Adrenal gland (tissue), 12 donors: ENCODE data around the gene GGTLC3. TPM values are rescaled to one million over a fixed set of nuclear protein-coding genes. Genes with fewer than 3 reads are reported as not detected.
A peak's percentile ranks its signal among the peaks of the same experiment; 100 is the strongest.
"Not testable (repeated sequence)": the region's sequence is repeated elsewhere in the genome, so short reads cannot be mapped to it uniquely, and the experiment has no call there.

Source experiments
- DNase-seq, 7 donors: peaks; one replicate each; pipeline ENCODE4 v3.0.0-alpha.2; 2019 to 2020
- H3K27ac ChIP-seq, 5 donors: fragments of 200-600 bp; sonication (generic) in 4 of 5; 1 replicate in 3 of 5; 2 replicates in 2 of 5; pipeline versions ENCODE4 v1.5.1 to v1.8.0; 2016 to 2020; ENCODE audit warnings: mild to moderate bottlenecking in 1 of 5
- H3K27me3 ChIP-seq: fragments of 200-600 bp; 2 replicates; pipeline ENCODE4 v1.8.0; 2021
- H3K36me3 ChIP-seq, 2 donors: fragments of 200-600 bp; replicated peaks in 1 of 2; 1 replicate in 1 of 2; 2 replicates in 1 of 2; pipeline versions ENCODE4 v1.5.1 to v1.8.0; 2018 to 2022
- H3K4me1 ChIP-seq, 2 donors: fragments of 200-600 bp; replicated peaks in 1 of 2; 1 replicate in 1 of 2; 2 replicates in 1 of 2; pipeline versions ENCODE4 v1.5.1 to v1.8.0; 2018 to 2021
- H3K4me3 ChIP-seq, 4 donors: fragments of 200-600 bp; sonication (generic) in 3 of 4; one replicate each; pipeline ENCODE4 v1.5.1; 2016 to 2018
- H3K9me3 ChIP-seq, 3 donors: fragments of 200-600 bp; sonication (generic) in 1 of 3; replicated peaks in 1 of 3; 1 replicate in 2 of 3; 2 replicates in 1 of 3; pipeline versions ENCODE4 v1.5.1 to v1.8.0; 2016 to 2021
- WGBS, 4 donors: extraction: QIAGEN DNeasy Blood & Tissue Kit in 2 of 4; methylation state at CpG; one replicate each; pipeline versions ENCODE4 v1.1.5 to v1.1.7; 2013 to 2017; 5-methylcytosine and 5-hydroxymethylcytosine counted together
- intact Hi-C, 2 donors: fragments of 100-400 bp; cut with DNase I; formaldehyde crosslinking; loops; one replicate each; pipeline versions ENCODE4 v1.14.1 to v1.15.0; 2022 to 2023
- polyA plus RNA-seq, 3 donors: library from polyadenylated mRNA; stranded (reverse); fragments of 200-250 nt in 2 of 3; fragments of 350-450 nt in 1 of 3; fragmentation: Illumina TruSeq in 1 of 3; extraction: RNeasy Lipid Tissue Mini Kit (QIAGEN cat#74804) in 1 of 3; gene quantifications; one replicate each; pipeline ENCODE4 v1.2.3, GENCODE V29; 2013 to 2014
- total RNA-seq, 9 donors: library from RNA; depleted of rRNA in 4 of 9; stranded (reverse); fragments of >200 nt in 4 of 9; fragments of 120-200 nt in 1 of 9; fragmentation: NEBNext Ultra II Directional in 1 of 9; extraction: Animal tissue kit (Norgen Biotek cat#: 25700) in 1 of 9; gene quantifications; one replicate each; pipeline versions ENCODE4 v1.1.0 to v1.2.4, GENCODE V29; 2013 to 2023
- donor health status: healthy with polysubstance abuse.
- donor health status: Bipolar disorder and iron deficiency.
- donor health status: DM: yes; HTN: yes; CAD: no.
- donor health status: DM: no; HTN: no; CAD: no.
- donor health status: DM: no; HTN: no; CAD: no.
- donor health status: DM: yes; HTN: yes; CAD: no.

Gene GGTLC3
- total and polyA plus RNA-seq, 12 donors = 0.32 TPM; not detected in 11

GRCh38 chr22:18543400-18543799 lies 25.4 kb upstream of the GGTLC3 start:
- intact Hi-C loops, H3K4me1 ChIP-seq, H3K27me3 ChIP-seq, H3K27ac ChIP-seq, H3K36me3 ChIP-seq, DNase-seq, H3K9me3 ChIP-seq, H3K4me3 ChIP-seq: not testable (repeated sequence)
- WGBS, 4 donors = no CpG with 5 or more reads among the region's 11 CpGs

GRCh38 chr22:18539994-18540393 lies 22.0 kb upstream of the GGTLC3 start:
- H3K27ac ChIP-seq, H3K27me3 ChIP-seq, H3K9me3 ChIP-seq, H3K4me3 ChIP-seq, DNase-seq, H3K4me1 ChIP-seq, H3K36me3 ChIP-seq, intact Hi-C loops: not testable (repeated sequence)
- WGBS, 4 donors = 80 to 91% methylated on average over 4 to 5 of the region's 6 CpGs; no CpG with 5 or more reads in 2 of the 4 donors

DNA sequence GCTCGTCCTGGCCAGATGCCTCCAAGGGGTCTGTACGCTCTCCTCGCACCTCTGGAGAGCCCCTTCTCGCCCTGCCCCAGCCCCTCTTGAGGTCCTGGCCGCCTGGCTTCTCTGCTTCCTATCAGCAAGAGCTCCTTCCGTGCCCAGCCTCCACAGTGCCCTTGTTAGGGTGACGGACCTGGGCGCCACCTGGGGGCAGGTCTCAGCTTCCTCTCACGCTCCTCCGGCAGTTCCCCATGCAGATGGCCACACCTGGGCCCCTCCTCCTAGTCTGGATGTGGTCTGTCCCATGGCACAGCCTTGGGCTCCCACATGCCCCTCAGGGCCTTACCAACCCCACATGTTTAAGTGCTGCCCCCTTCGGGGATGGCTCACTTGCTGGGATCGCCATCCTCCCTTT lies 16.4 kb upstream of the GGTLC3 start:
- H3K27ac ChIP-seq, DNase-seq, H3K36me3 ChIP-seq, H3K4me1 ChIP-seq, H3K4me3 ChIP-seq, intact Hi-C loops, H3K27me3 ChIP-seq, H3K9me3 ChIP-seq: not testable (repeated sequence)
- 100% methylated on average over 1 of the region's 12 CpGs; no CpG with 5 or more reads in 3 of the 4 donors for WGBS, 4 donors

DNA sequence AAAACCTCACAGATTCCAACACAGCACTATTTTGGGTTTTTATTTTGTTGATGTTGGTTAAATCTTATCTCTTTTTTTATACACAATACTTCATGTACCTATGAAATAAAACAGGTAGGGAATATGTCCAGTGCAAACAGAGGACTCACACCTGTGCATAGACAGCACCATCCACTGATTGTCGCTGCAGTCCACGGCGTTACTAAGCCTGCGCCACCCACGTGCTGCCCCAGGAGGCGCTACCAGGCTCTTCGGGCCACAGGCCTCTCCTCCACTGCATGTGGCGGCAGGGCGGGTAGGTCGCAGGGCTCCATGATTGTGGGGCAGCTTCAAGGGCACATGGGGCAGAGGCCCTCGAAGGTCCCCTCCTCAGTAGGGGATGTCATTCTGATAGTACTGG lies 15.7 kb upstream of the GGTLC3 start:
- DNase-seq, H3K27me3 ChIP-seq, H3K36me3 ChIP-seq, H3K9me3 ChIP-seq, H3K4me3 ChIP-seq, H3K4me1 ChIP-seq, intact Hi-C loops, H3K27ac ChIP-seq: not testable (repeated sequence)
- WGBS, 4 donors = no CpG with 5 or more reads among the region's 11 CpGs

- not testable (repeated sequence) for H3K9me3 ChIP-seq, H3K36me3 ChIP-seq
- WGBS, 4 donors = no CpG with 5 or more reads among the region's 57 CpGs
Observed at GRCh38 chr22:18529416-18530145, 11.6 kb upstream of the GGTLC3 start.

GRCh38 chr22:18528597-18529415 lies 10.8 kb upstream of the GGTLC3 start:
- 0% methylated on average over 11 to 18 of the region's 66 CpGs; no CpG with 5 or more reads in 2 of the 4 donors for WGBS, 4 donors
- H3K4me3 ChIP-seq, H3K36me3 ChIP-seq, H3K27ac ChIP-seq, H3K4me1 ChIP-seq, intact Hi-C loops, H3K27me3 ChIP-seq, H3K9me3 ChIP-seq: not testable (repeated sequence)
- peak; percentile 63 to 94 (median 81) for DNase-seq

More at GRCh38 chr22:18529416-18530145, 11.6 kb upstream of the GGTLC3 start:
- DNase-seq, H3K4me3 ChIP-seq, H3K27me3 ChIP-seq, H3K27ac ChIP-seq, intact Hi-C loops, H3K4me1 ChIP-seq: not testable (repeated sequence)

GRCh38 chr22:18527752-18528596 lies 10.0 kb upstream of the GGTLC3 start, which contains the start of gene TMEM191B:
Gene TMEM191B, plus strand, starts transcription at chr22:18527802. Its CDS starts 179 bp downstream, at chr22:18527981.
- DNase-seq, intact Hi-C loops, H3K4me3 ChIP-seq, H3K27me3 ChIP-seq, H3K4me1 ChIP-seq, H3K27ac ChIP-seq, H3K9me3 ChIP-seq, H3K36me3 ChIP-seq: not testable (repeated sequence)
- WGBS, 4 donors = no CpG with 5 or more reads among the region's 65 CpGs

DNA sequence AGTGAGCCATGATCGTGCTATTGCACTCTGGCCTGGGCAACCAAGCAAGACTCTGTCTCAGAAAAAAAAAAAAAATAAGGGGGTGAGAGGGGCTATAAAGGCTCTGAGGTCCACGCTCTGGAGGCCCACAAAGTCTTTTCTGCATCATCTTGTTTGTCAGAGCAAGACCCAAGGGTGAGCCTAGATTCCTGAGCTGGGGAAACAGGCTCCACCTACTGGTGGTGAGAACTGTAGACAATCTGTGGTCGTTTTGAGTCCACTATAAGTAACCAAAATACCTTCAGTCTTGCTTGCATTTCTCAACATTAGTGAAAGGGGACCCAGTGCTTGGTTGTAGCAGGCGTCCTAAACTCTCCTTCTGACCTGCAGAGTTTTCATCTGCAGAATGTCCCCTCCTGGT lies 5.4 kb upstream of the GGTLC3 start:
- H3K4me3 ChIP-seq, H3K36me3 ChIP-seq, H3K4me1 ChIP-seq, H3K27me3 ChIP-seq, intact Hi-C loops, DNase-seq, H3K9me3 ChIP-seq, H3K27ac ChIP-seq: not testable (repeated sequence)
- no CpG with 5 or more reads among the region's 4 CpGs for WGBS, 4 donors

DNA sequence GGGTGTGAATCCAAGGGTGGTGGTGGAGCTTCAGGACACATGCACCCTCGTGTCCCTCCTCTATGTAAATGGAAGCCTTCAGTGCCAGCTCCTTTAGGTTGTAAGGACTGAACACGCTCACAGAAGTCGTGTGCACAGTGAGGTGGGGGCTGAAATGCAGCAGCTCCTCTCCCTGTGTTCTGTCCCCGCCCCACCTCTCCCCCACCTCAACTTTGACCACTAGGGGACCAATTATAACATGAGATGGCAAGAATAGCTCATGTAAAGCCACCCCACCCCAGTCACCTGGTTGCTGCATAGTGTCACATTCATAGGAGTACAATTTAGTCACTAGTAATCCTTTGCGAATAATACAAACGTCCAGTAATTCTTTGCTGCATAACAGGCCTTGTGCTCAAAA lies 4.8 kb upstream of the GGTLC3 start:
- H3K4me1 ChIP-seq, H3K27ac ChIP-seq, H3K4me3 ChIP-seq, intact Hi-C loops, H3K36me3 ChIP-seq, H3K27me3 ChIP-seq, DNase-seq, H3K9me3 ChIP-seq: not testable (repeated sequence)
- no CpG with 5 or more reads among the region's 6 CpGs for WGBS, 4 donors

GRCh38 chr22:18513454-18513853 lies 4.5 kb downstream of the GGTLC3 start:
- peak in 1 of 7 donors; percentile 1 for DNase-seq
- H3K4me1 ChIP-seq, H3K9me3 ChIP-seq, intact Hi-C loops, H3K36me3 ChIP-seq, H3K4me3 ChIP-seq, H3K27me3 ChIP-seq, H3K27ac ChIP-seq: not testable (repeated sequence)
- WGBS, 4 donors = 63 to 68% methylated on average over 5 of the region's 10 CpGs; no CpG with 5 or more reads in 2 of the 4 donors
